Retina (tissue), 1 donor: ENCODE measurements around the gene ZNF169.
"Not testable (repeated sequence)": the region's sequence is repeated elsewhere in the genome, so short reads cannot be mapped to it uniquely, and the experiment has no call there.

Experiments
- DNase-seq: peaks from one replicate; pipeline ENCODE4 v3.0.0-alpha.2; 2016

ZNF169 gene

DNA sequence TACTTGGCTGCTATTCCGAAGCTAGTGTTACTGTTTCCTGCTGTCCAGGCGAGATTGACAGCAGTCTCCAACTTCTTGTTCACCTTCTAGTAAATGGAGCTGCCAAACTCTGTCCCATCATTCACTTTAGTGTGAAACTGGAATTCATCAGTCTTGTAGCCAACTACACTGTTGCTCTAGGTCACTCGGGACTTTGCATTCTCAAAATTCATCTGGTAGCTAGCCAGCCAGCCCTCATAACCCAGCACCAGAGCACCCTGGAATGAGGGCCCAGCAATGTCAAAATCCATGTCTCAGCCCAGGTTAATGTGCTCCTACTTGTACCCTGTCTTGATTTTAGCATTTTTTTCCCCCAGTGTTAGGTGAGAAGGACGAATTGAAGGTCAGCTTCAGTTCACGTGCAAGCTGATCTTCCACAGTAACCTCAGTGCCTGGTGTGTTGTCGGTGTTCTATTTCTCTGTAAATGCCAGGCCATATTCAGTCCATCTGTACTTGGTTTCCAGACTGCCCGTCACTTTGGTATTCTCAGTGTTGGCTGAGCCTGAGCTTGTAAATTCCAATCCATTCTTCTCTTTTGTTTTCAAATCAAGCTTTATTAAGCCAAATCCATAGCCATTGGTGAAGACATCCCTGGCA, 28.9 kb downstream of the ZNF169 start:
- no peak for DNase-seq

DNA sequence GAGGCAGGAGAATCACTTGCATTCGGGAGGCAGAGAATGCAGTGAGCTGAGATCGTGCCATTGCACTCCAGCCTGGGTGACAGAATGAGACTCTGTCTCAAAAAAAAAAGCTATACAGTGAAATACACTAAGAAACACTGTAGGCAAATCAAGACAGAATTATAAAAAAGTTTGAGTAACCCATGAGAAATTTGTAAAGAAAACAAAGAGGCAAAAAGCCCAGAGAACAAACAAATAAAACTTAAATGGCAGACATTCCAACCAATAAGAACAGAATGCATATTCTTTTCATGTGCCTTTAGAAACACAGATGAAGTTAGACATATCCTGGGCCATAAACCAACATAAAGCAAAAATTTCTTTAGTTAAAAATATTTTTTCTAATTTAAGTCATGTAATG, 30.6 kb downstream of the ZNF169 start:
- DNase-seq = no peak

DNA sequence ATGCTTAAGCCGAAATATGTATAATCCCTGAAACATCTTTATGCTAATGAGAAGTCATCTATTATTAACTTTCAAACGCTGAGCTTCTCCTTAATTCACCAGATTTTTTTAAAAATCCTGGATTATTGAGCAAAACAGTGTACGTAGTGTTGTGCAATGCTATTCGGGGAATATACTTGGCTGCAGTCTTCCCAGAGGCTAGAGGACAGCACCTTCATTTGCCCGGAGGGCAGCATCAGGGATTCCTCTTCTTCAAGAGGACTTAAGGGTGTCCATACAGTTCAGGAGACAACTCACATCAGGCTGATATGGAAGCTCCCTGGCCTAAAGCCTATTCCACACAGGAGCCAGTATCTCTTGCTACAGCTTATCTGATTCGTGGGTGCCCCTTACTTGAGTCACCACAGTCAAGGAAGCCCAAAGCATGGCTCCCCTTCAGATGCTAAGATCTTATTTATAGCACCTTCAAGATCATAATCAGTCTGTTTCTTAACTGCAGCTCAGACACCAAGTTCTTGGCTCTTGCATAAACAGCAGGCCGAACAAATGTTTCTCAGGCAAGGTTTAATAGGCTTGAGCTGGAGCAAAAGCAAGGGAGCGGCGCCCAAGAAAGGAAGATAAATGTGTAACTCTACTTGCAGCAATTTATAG, 40.0 kb downstream of the ZNF169 start:
- DNase-seq = no peak

DNA sequence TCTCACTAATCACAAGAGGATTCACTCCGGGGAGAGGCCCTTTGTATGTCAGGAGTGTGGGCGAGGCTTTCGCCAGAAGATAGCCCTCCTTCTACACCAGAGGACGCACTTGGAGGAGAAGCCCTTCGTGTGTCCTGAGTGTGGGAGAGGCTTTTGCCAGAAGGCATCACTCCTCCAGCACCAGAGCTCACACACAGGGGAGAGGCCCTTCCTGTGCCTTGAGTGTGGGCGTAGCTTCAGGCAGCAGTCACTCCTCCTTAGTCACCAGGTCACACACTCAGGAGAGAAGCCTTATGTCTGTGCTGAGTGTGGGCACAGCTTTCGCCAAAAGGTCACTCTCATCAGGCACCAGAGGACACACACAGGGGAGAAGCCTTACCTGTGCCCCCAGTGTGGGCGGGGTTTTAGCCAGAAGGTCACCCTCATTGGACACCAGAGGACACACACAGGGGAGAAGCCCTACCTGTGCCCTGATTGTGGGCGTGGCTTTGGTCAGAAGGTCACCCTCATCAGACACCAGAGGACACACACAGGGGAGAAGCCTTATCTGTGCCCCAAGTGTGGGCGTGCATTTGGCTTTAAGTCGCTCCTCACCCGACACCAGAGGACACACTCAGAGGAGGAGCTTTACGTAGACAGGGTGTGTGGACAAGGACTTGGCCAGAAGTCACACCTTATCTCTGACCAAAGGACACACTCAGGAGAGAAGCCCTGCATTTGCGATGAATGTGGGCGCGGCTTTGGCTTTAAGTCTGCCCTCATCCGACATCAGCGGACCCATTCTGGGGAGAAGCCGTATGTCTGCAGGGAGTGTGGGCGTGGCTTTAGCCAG, 41.6 kb downstream of the ZNF169 start:
- no peak for DNase-seq

DNA sequence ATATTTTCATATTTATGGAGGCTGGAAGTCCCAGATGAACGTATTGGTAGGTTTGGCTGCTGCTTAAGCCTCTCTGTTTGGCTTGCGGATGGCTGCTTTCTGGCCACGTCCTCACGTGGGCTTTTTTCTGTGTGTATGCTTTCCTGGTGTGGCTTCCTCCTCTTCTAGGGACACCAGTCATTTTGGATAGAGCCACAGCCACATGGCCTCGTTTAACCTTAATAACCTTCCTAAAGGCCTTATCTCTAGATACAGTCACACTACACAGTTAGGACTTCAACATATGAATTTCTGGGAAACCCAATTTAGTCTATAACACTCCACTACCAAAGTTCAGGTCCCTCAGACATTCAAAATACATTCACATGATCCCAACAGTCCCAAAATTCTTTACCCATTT, 42.5 kb downstream of the ZNF169 start:
- no peak for DNase-seq

DNA sequence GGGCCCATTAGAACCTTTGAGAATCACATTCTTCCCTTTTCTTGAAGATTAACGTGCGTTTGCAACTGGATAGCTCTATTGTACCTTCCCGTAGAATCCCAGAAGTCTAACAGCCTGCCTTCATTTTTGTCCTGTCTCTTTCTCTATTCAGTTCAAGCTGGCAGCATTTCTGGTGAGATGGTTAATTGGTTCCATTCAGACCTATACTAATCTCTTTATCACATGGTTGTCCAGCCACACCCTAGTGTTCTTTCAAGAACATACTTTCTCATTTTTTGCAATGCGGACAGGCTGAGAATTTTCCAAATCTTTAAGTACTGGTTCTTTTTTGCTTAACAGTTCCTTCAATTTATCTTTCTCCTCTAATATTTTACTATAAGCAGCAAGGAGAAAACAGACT, 43.3 kb downstream of the ZNF169 start:
- DNase-seq = no peak

DNA sequence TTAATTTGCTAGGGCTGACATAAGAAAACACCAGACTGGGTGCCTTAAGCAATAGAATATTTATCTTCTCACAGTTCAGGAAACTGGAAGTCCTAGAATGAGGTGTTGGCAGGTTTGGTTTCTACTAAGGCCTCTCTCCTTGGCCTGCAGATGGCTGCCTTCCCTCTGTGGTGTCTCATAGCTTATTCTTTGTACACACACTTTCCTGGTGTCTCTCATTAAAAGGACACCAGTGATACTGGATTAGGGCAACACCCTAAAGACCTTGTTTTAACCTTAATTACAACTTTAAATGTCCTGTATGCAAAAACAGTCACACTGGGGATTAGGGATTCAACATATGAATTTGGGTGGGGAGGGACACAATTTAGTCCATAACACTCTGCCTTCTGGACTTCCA, 44.2 kb downstream of the ZNF169 start:
- DNase-seq = no peak

DNA sequence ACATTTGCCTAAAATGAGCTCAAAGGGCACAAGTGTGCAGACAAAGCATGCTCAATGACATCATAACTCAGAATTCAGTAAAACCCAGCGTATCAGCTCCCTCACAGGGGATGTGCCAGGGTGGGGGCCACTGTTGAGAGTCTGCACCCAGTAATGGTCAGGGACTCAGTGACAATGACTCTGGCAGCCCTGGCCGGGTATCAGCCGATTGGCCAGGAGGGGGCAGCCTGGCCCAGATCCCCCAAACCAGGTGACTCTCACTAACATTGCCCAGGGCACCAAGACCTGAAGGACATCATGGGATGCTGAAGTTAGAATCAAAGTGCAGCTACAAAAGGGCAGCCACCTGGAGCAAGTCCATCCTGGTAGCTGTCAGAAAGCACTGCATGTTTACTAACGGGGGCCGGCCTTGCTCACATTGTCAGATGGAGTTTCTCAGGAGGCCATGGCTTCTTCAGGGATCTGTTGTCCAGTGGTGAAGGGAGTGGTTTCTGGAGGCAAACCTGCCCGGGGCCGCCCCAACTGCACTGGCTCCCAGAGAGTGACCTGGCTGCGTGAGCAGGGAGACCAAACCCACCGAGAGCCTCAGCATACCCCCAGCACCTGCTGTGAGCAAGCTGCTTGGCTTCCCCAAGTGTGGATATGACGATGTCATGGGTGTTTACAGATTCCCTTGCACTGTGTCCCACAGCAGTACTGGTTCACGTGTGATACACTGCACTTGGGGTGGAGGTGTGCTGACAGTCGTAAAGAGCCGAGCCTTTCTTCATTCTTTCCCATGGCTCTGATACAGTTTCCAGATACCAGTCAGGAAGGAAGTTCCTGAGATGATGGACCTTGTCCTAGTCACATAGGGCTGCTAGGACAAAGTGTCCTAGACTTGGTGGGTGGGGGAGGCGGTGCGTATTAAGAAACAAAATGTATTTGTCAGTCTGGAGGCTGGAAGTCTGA, 56.2 kb downstream of the ZNF169 start:
- DNase-seq = not testable (repeated sequence)

DNA sequence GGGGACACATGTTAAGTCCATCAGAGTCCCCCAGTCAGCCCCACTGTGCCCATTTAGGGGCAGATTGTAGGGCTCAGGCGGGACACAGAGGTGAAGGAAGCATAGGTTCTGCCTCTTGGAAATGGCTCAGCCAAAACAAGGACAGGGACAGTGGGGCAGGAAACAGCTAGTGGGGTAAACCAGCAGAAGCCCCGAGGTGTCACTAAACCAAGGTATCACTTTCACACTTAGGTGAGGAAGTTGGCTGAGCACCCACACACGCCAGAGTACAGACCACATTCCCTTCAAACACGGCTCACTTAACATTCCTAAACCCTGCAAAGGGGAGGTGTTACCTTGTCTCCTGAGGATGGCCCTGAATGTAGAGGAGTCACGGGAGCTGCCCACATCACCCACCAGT, 57.1 kb downstream of the ZNF169 start:
- not testable (repeated sequence) for DNase-seq

DNA sequence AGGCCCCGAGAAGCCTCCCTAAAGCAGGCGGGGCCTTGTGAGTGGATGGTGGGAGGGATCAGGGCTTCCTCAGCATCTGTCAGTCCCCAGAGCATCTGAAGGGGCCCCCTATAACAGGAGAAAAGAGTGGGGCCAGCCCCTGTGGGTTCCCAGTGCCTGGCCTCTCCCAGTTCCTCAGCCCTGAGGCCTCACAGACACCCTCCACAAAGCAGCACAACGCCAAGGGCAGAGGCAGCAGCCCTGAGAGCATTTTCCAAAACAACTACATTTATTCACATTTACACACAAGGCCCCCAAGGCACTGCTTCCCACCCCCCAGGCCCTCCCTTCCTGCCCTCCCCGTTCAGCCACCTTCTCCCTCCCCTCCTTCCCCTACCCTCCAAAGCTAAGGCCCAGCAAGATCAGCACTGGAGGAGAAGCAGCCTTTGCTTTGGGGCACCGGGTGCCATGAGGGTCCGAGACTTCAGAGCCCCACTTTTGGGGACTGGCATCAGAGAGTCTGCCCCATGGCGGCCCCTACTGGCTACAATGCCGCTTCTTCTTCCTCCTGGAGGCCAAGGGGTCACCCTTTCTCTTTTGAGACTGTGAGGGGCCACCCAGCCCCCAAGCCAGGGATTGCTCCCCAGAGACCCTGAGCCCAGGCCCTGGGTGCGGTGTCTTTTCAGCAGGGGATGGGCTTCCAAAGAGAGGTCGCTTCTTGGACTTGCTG, 59.0 kb downstream of the ZNF169 start:
- not testable (repeated sequence) for DNase-seq

DNA sequence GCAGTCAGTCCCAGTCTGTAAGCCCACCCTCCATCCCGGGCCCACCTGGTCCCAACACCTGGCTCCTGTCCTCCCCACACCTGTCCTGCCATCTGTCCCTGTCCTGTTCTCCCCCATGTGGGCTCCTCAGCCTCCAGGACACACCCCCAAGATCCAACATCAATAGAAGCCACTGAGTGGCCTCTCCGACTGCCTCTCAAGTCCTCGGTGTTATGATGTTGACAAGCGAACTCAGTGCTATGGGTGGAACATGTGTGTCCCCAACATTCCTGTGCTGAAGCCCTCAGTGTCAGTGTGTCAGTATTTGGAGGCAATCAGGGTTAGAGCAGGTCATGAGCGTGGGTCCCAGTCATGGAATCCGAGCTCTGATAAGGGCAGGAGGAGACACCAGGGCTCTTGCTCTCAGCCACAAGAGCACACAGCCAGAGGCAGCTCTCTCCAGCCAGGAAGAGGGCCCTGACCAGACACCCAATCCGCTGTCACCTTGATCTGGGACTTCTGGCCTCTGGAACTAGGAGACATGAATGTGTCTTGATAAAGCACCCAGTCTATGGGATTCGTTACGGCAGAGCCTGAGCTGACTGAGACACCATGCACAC, 63.3 kb downstream of the ZNF169 start:
- not testable (repeated sequence) for DNase-seq

DNA sequence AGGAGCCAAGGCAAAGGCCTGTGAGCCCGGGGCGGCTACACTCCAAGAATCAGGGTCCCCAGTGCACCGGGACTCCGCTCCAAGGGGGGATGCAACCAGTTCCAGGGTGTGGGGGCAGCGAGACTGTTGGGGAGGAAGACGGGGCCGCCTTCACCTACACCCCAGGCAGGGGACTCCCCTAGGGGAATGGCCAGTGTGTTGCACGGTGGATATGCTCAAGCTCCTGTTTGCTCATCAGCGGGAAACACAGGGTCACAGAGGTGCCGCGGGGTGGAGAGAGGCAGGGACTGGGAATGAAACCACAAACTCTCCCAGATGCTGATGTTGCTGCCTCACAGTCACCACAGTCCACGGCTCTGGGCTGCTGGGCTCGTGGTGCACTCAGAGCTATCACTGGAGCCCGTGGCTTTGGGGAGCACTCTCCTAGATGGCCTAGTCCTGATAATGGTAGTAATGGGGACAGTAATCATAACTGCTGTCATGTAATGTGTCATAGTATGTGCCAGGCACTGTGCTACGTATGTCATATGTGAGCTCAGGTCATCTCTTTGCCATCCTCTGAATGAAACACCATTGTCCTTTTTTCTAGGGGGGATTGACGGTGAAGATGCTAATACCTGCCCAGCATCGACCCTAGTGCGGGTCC, 64.2 kb downstream of the ZNF169 start:
- not testable (repeated sequence) for DNase-seq

DNA sequence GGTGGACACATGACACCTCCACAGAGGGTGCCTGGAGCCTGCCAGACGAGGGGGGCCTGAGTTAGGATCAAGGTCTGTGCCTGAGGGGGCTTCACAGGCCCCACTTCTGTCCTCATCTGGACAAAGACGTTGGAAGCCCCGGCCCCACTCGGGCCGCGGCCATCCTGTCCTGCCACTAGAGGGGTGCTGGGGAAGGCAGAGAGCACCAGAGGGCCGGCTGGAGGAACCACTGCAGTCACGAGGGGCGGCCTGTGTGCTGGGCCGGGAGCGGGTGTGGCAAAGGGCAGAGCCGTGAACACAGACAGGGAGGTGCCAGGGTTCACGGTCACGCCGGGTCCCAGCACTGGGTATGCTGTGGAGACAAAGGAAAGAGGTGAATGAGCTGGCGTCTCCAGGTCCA, 66.5 kb downstream of the ZNF169 start:
- not testable (repeated sequence) for DNase-seq

DNA sequence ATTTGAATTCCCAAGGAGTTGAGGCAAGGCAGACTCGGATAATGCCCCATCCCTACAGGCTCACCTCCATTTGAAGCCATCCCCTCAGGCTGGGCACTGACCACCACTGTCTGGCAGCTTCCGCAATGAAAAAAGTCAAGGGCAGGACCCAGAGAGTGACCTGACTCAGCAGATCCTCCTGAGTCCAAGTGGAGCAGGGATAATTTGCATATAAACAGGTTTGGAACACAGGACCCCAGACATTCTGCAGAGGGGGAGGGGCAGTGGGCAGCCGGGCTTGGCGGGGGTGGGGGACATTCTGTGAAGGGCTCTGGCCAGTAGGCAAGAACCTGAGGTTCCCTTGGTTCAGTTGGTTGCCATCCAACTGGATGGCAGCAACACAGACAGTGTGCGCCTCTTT, 69.4 kb downstream of the ZNF169 start, which contains the start of gene NUTM2F:
NUTM2F (minus strand) TSS at position 101 of the 400 bp plus-strand sequence; CDS start at position 80, 21 bp downstream.
- not testable (repeated sequence) for DNase-seq

DNA sequence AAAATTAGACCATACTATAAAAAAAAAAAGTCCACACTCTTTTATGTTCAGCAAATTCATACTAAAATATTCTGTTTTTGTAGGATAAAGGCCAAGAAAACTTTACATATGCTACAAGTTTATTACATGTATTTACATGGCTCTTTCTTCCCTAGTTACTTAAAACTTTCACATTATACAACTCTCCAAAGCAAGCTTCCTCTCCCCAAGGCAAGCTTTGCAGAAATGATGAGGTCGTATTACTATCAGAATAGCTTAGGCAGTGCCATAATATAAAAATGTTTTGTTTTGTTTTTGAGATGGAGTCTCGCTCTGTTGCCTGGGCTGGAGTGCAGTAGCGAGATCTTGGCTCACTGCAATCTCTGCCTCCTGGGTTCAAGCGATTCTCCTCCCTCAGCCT, 77.3 kb downstream of the ZNF169 start:
- not testable (repeated sequence) for DNase-seq

DNA sequence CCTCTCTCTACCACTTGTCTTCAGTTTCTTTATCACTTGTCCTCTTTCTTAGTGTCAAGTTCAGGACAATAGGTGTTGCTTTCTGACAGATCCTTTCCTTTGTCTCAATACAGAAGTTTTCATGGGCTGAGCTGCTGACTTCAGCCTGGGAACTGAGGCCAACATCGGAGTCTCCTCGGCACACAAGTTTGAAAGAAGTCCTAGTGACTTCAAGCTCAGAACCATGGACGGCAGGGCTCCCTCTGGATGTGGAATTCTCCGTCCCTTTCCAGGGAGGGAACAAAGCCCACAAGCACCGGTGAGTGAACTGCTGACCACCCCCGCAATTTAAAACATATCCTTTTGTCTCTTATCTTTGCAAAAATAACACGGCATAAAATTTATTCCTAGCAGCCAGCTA, 79.6 kb downstream of the ZNF169 start:
- not testable (repeated sequence) for DNase-seq

DNA sequence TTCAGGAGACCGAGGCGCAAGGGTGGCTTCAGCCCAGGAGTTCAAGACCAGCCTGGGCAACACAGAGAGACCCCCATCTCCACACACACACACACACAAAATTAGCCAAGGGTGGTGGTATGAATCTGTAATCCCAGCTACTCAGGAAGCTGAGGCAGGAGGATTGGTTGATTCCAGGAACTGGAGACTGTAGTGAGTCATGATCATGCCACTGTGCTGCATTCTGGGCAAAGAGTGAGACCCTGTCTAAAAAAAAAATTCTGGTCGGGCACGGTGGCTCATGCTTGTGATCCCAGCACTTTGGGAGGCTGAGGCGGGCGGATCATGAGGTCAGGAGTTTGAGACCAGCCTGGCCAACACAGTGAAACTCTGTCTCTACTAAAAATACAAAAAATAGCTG, 80.6 kb downstream of the ZNF169 start:
- DNase-seq = not testable (repeated sequence)

DNA sequence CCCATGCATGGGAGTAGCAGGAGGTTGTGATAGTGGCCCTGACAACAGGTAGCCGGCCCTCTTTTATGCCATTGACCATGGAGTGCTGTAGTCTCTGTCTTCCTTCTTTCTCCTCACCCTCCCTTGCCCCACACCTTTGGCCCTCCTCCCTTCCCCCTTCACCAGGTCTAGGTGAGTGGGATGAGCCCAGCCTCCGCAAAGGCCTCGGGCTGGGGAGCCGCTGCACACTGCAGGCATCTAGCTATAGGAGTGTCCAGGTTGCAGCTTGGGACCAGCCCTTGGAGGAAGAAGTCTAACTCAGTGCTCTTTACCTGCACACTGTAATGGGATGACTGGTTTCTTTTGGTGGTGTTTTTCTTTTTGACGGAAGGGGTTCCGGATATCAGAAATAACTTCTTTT, 81.7 kb downstream of the ZNF169 start:
- DNase-seq = not testable (repeated sequence)

DNA sequence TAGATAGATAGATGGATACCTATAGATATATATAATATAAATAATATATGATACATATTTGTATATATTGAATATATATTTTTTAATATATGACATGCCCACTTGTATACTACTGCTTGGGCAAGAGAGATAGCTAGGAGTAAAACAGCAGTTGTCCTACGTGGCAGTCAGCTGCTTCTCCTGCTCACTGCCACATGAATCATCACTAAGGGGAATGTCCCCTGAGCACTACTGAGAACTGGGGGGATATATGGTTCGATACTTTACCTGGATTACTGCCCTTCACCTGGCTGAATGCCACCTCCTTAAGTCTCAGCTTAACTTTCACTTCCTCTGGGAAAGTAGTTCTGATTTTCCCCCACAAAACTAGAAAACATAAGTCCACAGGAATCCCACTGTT, 82.6 kb downstream of the ZNF169 start:
- DNase-seq = not testable (repeated sequence)

DNA sequence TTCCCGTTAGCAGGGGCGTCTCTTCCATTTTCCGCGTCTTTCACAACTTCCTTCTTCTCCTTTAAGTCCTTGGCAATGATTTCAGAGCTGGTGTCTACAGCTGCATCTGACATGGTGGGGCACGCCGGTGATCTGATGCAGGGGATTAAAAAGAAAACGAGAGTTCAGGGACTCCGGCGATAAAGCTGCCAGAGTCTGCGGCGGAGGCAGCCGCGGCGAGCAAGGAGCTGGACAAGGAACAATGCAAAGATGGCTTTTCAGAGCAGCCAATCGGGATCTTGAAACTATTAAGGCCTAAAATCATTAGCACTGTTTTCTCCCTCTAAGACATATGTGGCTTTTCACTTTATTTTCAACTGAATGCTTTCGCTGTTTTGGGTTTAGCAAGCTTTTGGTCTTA, 88.4 kb downstream of the ZNF169 start:
- DNase-seq = not testable (repeated sequence)

DNA sequence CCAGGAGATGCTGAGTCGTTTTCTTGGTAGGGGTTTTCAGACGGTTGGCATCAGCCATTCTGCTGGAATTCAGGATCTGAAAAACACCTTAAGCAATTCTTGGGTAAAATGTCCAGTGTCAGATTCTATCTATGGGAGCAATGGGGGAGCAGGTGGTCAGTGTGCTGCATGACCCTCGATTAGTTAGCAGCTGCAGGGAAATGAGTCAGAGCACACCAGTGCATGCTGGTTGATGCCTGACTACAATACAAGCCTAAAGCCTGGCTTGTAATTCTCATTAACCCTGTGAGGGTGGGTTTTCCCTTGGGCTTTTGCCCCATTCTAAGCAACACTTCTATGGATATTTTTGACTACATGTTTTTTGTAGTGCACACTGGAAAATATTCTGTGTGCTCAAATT, 89.7 kb downstream of the ZNF169 start:
- DNase-seq = not testable (repeated sequence)
